GM21360 (cell line): ENCODE results near the gene ROBO3.

Experiments
- ATAC-seq: cut with Tn5 transposase; IDR thresholded peaks from one replicate; pipeline ENCODE4 v1.9.1; 2021; ENCODE audit warnings: mild to moderate bottlenecking, moderate library complexity; ENCODE audit not compliant: unreplicated experiment

ROBO3 gene

GRCh38 chr11:124917115-124917637 lies 51.9 kb downstream of the ROBO3 start:
- no peak for ATAC-seq

- ATAC-seq: no peak
Observed at GRCh38 chr11:124918950-124919349, 53.7 kb downstream of the ROBO3 start, which contains the start of gene HEPN1. TSS of gene HEPN1 (plus strand) at chr11:124919250.

DNA sequence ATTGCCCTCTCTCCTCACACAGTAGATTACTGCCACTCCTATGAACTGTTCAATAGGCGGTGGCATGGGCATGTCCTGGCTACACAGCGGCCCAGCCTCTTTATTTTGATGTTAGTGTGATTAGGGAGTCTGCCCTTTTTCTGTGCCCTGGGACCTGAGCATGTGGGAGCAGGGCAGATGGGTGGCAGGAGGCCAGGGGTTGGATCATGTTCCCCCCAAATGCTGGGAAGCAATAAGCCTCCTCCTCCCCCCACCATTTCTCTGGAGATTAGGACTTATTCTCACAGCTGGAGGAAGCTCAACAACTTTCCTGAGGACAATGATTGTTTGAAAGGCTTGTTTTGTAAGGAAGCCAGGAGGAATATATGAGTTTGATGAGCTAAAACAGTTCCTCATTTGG lies 54.7 kb downstream of the ROBO3 start:
- ATAC-seq: no peak

DNA sequence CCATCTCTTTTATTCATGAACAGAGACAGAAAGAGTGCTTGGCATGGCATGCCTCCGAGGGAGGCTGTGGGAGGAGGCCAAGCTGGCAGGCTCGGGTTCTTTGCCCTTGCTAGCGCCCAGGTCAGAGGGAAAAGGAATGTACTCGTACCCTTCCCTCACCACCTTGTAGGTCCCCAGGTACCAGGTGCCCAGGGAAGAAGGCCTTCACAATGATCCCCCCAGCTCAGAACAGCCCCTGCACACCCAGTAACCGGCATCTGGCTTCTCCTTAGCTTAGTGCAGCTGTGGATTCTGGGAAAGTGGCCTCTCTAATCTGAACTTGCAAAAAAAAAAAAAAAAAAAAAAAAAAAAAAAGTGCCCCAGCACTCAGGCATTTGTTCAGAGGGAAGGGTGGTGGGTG lies 55.1 kb downstream of the ROBO3 start:
- ATAC-seq: no peak

DNA sequence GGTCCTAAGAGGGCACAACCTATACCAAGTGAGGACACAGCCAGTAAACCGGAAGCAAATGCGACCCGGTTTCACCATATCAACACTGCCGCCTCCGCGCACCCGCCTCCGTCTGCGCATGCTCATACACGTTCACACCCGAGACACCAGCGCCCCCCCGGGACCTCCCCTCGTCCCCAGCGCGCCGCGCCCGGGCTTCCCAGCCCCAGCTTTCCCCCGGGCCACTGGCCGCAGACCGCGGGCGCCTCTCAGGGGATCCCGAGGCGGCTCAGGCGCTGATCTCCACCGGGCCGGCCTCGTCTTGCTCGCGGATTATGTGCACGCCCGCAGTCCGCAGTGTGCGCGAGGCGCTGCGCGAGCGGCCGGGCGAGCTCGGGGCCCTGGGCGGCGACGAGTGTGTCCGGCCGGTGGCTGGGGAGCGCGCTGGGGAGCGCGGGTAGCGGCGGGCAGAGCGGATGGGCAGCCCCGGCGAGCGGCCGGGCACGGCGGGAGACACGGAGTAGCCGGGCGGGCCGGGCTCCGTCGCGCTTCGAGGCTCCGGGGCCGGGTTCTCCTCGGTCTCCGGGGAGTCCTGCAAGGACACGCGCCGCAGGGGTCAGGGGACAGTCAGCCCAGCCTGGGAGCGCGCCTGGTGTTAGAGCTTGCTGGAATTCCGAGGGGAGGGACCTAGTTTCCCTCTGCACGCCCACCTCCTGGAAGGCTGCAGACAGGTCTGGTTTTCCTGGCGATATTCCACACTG lies 55.8 kb downstream of the ROBO3 start:
- no peak for ATAC-seq

GRCh38 chr11:124922831-124923230 lies 57.6 kb downstream of the ROBO3 start:
- no peak for ATAC-seq

DNA sequence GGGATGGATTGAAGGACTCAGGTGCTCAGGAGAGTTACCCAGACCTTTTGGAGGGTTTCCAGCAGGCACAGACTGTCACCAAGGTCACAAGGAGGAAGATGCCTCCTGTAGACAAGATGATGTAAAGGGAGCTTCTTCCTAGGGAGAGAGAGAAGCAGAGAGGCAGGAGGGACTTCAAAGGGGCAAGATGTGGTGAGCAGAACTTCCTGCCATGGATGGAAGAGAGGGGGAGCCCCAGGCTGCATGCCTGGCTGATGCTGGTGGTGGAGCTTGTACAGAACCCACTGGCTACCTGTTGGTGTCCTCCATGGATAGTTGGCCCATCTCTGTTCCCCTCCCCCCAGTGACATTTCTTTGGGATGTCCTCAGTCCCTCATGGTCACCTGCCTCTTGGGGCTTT lies 58.1 kb downstream of the ROBO3 start:
- no peak for ATAC-seq

GRCh38 chr11:124928942-124929665 lies 63.9 kb downstream of the ROBO3 start:
- ATAC-seq: no peak

DNA sequence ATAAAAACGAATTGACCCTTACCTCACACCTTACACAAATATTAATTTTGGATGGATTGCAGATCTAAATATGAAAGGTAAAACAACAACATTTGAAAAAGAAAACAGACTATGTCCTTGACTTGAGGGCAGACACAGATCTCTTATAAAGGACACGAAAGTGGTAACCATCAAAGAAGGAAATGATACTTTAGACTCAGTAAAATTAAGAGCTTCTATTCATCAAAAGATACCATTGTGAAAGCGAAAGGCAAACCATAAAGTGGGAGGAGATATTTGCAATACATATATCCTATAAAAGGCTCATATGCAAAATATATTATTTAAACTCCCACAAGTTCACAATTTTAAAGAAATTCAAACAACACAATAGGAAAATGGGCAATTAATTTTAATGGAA lies 65.6 kb downstream of the ROBO3 start:
- peak; percentile 73 for ATAC-seq
